ENCODE data around the gene MACROD2. TPM values are rescaled to one million over a fixed set of nuclear protein-coding genes. Genes with fewer than 3 reads are reported as not detected.

Gene MACROD2
- polyA plus RNA-seq, 1 donor from 2014 or later, result 23.2 TPM

DNA sequence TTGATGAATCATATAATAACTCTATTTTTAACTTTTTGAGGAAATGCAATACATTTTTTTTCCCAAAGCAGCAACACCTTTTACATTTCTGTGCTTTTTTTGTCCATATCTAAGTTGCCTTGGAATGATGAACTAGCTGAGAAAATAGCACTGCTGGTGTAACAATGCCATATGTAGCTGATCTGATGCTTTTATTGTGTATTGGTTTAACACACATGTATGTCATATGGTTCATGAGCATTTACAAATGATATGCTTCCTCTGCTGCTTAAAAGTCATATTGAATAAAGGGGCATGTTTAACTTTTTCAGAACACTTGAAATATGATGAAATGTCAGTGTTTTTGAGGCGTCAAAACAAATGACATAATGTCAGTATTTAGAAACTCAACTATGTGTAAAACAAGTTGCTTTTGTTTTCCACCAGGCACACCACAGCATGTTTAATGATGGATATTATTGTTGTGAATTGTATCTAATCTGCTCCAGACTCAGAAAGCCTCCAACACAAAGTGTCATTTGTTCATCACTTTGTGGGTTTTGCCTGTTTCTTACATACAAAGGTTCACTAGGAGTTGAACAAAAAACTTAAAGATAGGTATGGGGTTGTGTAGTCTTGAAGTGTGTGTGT lies 1117.9 kb downstream of the MACROD2 start:
- Histone ChIP-seq H4K20me1 (ENCODE audit: insufficient read depth) (no peaks in the 10 kb centered on the region), H3K36me3 (ENCODE audit: insufficient read depth, low read length) (no peaks in the 10 kb centered on the region), H3K27ac (ENCODE audit: low read length) (no peak overlapping the region), H3K9ac (ENCODE audit: low read length) (no peak overlapping the region), H3F3A (ENCODE audit: insufficient read depth, low read length, poor library complexity, severe bottlenecking) (no peaks in the 10 kb centered on the region), H3K79me2 (replicated peaks; ENCODE audit: insufficient read depth, low read length) (no peaks in the 10 kb centered on the region), H3K27me3 (ENCODE audit: insufficient read depth, low read depth, low read length) (no peaks in the 10 kb centered on the region), H3K4me2 (ENCODE audit: low read length) (no peak overlapping the region), H2AFZ (ENCODE audit: low read depth, low read length) (no peak overlapping the region), H3K4me3 (ENCODE audit: low read length) (no peak overlapping the region), H3K9me3 (ENCODE audit: low read length) (no peaks in the 10 kb centered on the region), H3K9me2 (ENCODE audit: insufficient read depth, low read length) (no peaks in the 10 kb centered on the region)
- TF ChIP-seq EZH2 (IDR thresholded peaks at IDR 0.05; ENCODE audit: borderline replicate concordance, insufficient read depth, low read length, poor library complexity, severe bottlenecking), result no peak
- no peak for TF ChIP-seq SMC3 (conservative IDR thresholded peaks at IDR 0.05; ENCODE audit: poor library complexity)
- no peak for TF ChIP-seq POLR2AphosphoS5 (IDR thresholded peaks at IDR 0.05)
- no peak for TF ChIP-seq REST (IDR thresholded peaks at IDR 0.05; ENCODE audit: borderline replicate concordance)
- no peak for TF ChIP-seq MXI1 (conservative IDR thresholded peaks at IDR 0.05; ENCODE audit: poor library complexity, severe bottlenecking)
- TF ChIP-seq EP300 (conservative IDR thresholded peaks at IDR 0.05; ENCODE audit: poor library complexity, severe bottlenecking), result no peak
- TF ChIP-seq TAF1 (IDR thresholded peaks at IDR 0.05; ENCODE audit: low read depth), result no peak
- no peak for TF ChIP-seq RAD21 (conservative IDR thresholded peaks at IDR 0.05)
- TF ChIP-seq, protein P1, sequence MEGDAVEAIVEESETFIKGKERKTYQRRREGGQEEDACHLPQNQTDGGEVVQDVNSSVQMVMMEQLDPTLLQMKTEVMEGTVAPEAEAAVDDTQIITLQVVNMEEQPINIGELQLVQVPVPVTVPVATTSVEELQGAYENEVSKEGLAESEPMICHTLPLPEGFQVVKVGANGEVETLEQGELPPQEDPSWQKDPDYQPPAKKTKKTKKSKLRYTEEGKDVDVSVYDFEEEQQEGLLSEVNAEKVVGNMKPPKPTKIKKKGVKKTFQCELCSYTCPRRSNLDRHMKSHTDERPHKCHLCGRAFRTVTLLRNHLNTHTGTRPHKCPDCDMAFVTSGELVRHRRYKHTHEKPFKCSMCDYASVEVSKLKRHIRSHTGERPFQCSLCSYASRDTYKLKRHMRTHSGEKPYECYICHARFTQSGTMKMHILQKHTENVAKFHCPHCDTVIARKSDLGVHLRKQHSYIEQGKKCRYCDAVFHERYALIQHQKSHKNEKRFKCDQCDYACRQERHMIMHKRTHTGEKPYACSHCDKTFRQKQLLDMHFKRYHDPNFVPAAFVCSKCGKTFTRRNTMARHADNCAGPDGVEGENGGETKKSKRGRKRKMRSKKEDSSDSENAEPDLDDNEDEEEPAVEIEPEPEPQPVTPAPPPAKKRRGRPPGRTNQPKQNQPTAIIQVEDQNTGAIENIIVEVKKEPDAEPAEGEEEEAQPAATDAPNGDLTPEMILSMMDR (IDR thresholded peaks at IDR 0.05; ENCODE audit: poor library complexity, severe bottlenecking), result no peak

DNA sequence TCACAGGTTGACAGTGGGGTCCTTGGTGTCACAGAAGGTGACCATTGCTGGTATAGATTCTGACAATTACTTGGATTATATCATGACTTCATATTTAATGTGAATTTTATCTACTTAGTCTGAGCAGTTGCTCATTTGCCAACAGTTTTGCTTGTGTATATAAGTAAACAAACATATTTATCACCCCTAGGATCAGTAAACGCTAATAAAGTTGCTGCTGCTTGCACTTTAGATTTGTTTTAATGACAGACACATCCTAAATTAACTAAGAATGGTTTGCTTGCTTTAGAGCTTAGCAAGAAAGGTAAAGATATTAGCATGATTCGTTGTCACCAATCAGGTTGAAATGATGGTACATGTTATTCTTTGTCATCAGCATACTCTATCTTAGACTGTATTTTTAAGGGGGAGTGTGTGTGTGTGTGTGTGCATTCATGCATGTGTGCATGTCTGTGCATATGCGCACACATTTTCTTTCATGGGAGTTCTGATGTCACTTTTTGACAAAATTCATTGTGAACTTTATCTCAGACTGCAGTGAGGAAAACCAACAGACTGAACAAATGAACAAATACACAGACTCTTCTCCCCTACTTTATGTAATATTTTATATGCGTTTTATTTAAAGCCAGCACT lies 1124.7 kb downstream of the MACROD2 start:
- no peaks in the 10 kb centered on the region for H3K27me3 ChIP-seq (ENCODE audit: insufficient read depth, low read depth, low read length)
- H3K4me3 ChIP-seq (ENCODE audit: low read length), result no peak overlapping the region
- H2AFZ ChIP-seq (ENCODE audit: low read depth, low read length), result no peak overlapping the region
- no peak for TF ChIP-seq EZH2 (IDR thresholded peaks at IDR 0.05; ENCODE audit: borderline replicate concordance, insufficient read depth, low read length, poor library complexity, severe bottlenecking)
- no peak for TF ChIP-seq RAD21 (conservative IDR thresholded peaks at IDR 0.05)
- H3K9ac ChIP-seq (ENCODE audit: low read length), result no peak overlapping the region
- H3K79me2 ChIP-seq (replicated peaks; ENCODE audit: insufficient read depth, low read length), result no peaks in the 10 kb centered on the region
- no peak overlapping the region for H3K27ac ChIP-seq (ENCODE audit: low read length)
- no peak overlapping the region for H3K4me2 ChIP-seq (ENCODE audit: low read length)
- no peaks in the 10 kb centered on the region for H3K9me2 ChIP-seq (ENCODE audit: insufficient read depth, low read length)
- H3F3A ChIP-seq (ENCODE audit: insufficient read depth, low read length, poor library complexity, severe bottlenecking), result no peaks in the 10 kb centered on the region
- no peaks in the 10 kb centered on the region for H3K9me3 ChIP-seq (ENCODE audit: low read length)
- H4K20me1 ChIP-seq (ENCODE audit: insufficient read depth), result no peaks in the 10 kb centered on the region
- H3K36me3 ChIP-seq (ENCODE audit: insufficient read depth, low read length), result no peaks in the 10 kb centered on the region
